Liver (tissue), 9 donors: ENCODE measurements around the gene KCTD5. TPM values are rescaled to one million over a fixed set of nuclear protein-coding genes. Genes with fewer than 3 reads are reported as not detected.
A peak's percentile ranks its signal among the peaks of the same experiment; 100 is the strongest.

Experiments used
- DNase-seq: peaks from one replicate; pipeline ENCODE4 v3.0.0-alpha.2; 2017; ENCODE audit warnings: low spot score
- H3K27ac ChIP-seq, 2 donors: one replicate each; pipeline ENCODE4 v1.7.0; 2013; ENCODE audit warnings: inconsistent platforms in 2 of 2, low read length in 2 of 2, control low read depth in 1 of 2, low read depth in 1 of 2, mild to moderate bottlenecking in 1 of 2
- H3K27me3 ChIP-seq, 4 donors: one replicate each; pipeline versions ENCODE4 v1.6.1 to v1.7.0; 2013; ENCODE audit warnings: low read length in 3 of 4, inconsistent platforms in 1 of 4, mild to moderate bottlenecking in 1 of 4, moderate library complexity in 1 of 4; ENCODE audit not compliant: control insufficient read depth in 4 of 4, insufficient read depth in 4 of 4
- H3K36me3 ChIP-seq, 4 donors: one replicate each; pipeline versions ENCODE4 v1.6.1 to v1.7.0; 2013; ENCODE audit warnings: low read length in 3 of 4, mild to moderate bottlenecking in 3 of 4, low read depth in 1 of 4, moderate library complexity in 1 of 4; ENCODE audit not compliant: control insufficient read depth in 4 of 4, insufficient read depth in 3 of 4
- H3K4me1 ChIP-seq, 4 donors: one replicate each; pipeline versions ENCODE4 v1.6.1 to v1.7.0; 2013; ENCODE audit warnings: low read length in 3 of 4, mild to moderate bottlenecking in 3 of 4, moderate library complexity in 1 of 4; ENCODE audit not compliant: control insufficient read depth in 4 of 4, insufficient read depth in 4 of 4
- H3K4me3 ChIP-seq, 3 donors: one replicate each; pipeline versions ENCODE4 v1.6.1 to v1.7.0; 2013; ENCODE audit warnings: low read length in 3 of 3, control low read depth in 1 of 3, low read depth in 1 of 3, mild to moderate bottlenecking in 1 of 3
- H3K9ac ChIP-seq, 2 donors: one replicate each; pipeline ENCODE4 v1.7.0; 2013; ENCODE audit warnings: low read length in 2 of 2, mild to moderate bottlenecking in 2 of 2, moderate library complexity in 2 of 2, control low read depth in 1 of 2, low read depth in 1 of 2
- H3K9me3 ChIP-seq, 4 donors: one replicate each; pipeline versions ENCODE4 v1.6.1 to v1.7.0; 2013; ENCODE audit warnings: low read length in 3 of 4; ENCODE audit not compliant: control insufficient read depth in 4 of 4
- EGR1 ChIP-seq, 2 donors: IDR thresholded peaks; 2 replicates each; pipeline ENCODE4 v1.6.1; 2016 to 2018; ENCODE audit warnings: antibody characterized with exemption in 2 of 2, low read depth in 2 of 2
- FOXA1 ChIP-seq: IDR thresholded peaks from 2 replicates; pipeline ENCODE4 v1.6.1; 2016; ENCODE audit warnings: antibody characterized with exemption
- FOXA2 ChIP-seq: IDR thresholded peaks from 2 replicates; pipeline ENCODE4 v1.6.1; 2016; ENCODE audit warnings: antibody characterized with exemption
- GABPA ChIP-seq, 2 donors: IDR thresholded peaks in 1 of 2; conservative IDR thresholded peaks in 1 of 2; 2 replicates each; pipeline ENCODE4 v1.6.1; 2016; ENCODE audit warnings: antibody characterized with exemption in 2 of 2, mild to moderate bottlenecking in 1 of 2, moderate library complexity in 1 of 2
- HNF4A ChIP-seq, 2 donors: conservative IDR thresholded peaks; 2 replicates each; pipeline ENCODE4 v1.6.1; 2016; ENCODE audit warnings: antibody characterized with exemption in 2 of 2, mild to moderate bottlenecking in 2 of 2
- HNF4G ChIP-seq: IDR thresholded peaks from 2 replicates; pipeline ENCODE4 v1.6.1; 2016; ENCODE audit warnings: antibody characterized with exemption
- JUND ChIP-seq, 2 donors: IDR thresholded peaks; 2 replicates each; pipeline ENCODE4 v1.6.1; 2016; ENCODE audit warnings: antibody characterized with exemption in 2 of 2
- MAX ChIP-seq: IDR thresholded peaks from 2 replicates; pipeline ENCODE4 v1.6.1; 2016; ENCODE audit warnings: antibody characterized with exemption
- NR2F2 ChIP-seq: IDR thresholded peaks from 2 replicates; pipeline ENCODE4 v1.6.1; 2016; ENCODE audit warnings: antibody characterized with exemption
- RAD21 ChIP-seq, 2 donors: IDR thresholded peaks; 2 replicates each; pipeline ENCODE4 v1.6.1; 2016; ENCODE audit warnings: antibody characterized with exemption in 2 of 2, mild to moderate bottlenecking in 2 of 2
- RXRA ChIP-seq, 2 donors: IDR thresholded peaks; 2 replicates each; pipeline ENCODE4 v1.6.1; 2017 to 2018; ENCODE audit warnings: antibody characterized with exemption in 2 of 2, mild to moderate bottlenecking in 1 of 2
- SP1 ChIP-seq: IDR thresholded peaks from 2 replicates; pipeline ENCODE4 v1.6.1; 2018; ENCODE audit warnings: antibody characterized with exemption, mild to moderate bottlenecking
- TAF1 ChIP-seq: conservative IDR thresholded peaks from 2 replicates; pipeline ENCODE4 v1.6.1; 2016; ENCODE audit warnings: antibody characterized with exemption, mild to moderate bottlenecking
- YY1 ChIP-seq: IDR thresholded peaks from 2 replicates; pipeline ENCODE4 v1.6.1; 2016; ENCODE audit warnings: antibody characterized with exemption, mild to moderate bottlenecking
- WGBS: extraction: QIAGEN DNeasy Blood & Tissue Kit; methylation state at CpG from one replicate; pipeline ENCODE4 v1.1.7; 2013; 5-methylcytosine and 5-hydroxymethylcytosine counted together
- polyA plus RNA-seq, 2 donors: library from polyadenylated mRNA; stranded (reverse) in 1 of 2; unstranded in 1 of 2; fragments of 200-250 nt in 1 of 2; fragments of >200 nt in 1 of 2; fragmentation: Nextera tagmentation in 1 of 2; extraction: Ambion mirVana in 1 of 2; gene quantifications; one replicate each; pipeline versions ENCODE4 v1.2.1 to v1.2.3, GENCODE V29; 2013 to 2015
- total RNA-seq, 2 donors: library from RNA; depleted of rRNA; stranded (reverse); fragments of >200 nt; gene quantifications; one replicate each; pipeline ENCODE4 v1.2.3, GENCODE V29; 2014
- TF ChIP-seq, protein P1 (sequence below): IDR thresholded peaks from 2 replicates; pipeline ENCODE4 v1.6.1; 2016; ENCODE audit warnings: antibody characterized with exemption, mild to moderate bottlenecking
- TF ChIP-seq, protein P2 (sequence below): IDR thresholded peaks from 2 replicates; pipeline ENCODE4 v1.6.1; 2016; ENCODE audit warnings: antibody characterized with exemption
- TF ChIP-seq, protein P3 (sequence below): fragments of 150-350 bp; IDR thresholded peaks from 2 replicates; pipeline ENCODE4 v1.5.1; 2017; ENCODE audit warnings: improper control_type of control experiment, low read depth, low read length; ENCODE audit not compliant: missing input control
- TF ChIP-seq, protein P4 (sequence below): IDR thresholded peaks from 2 replicates; pipeline ENCODE4 v1.6.1; 2016; ENCODE audit warnings: antibody characterized with exemption
- donor health status: healthy.
- donor health status: healthy.
- donor health status: healthy.
- donor health status: healthy.
- donor health status: healthy.

The KCTD5 gene
- total and polyA plus RNA-seq, 4 donors = 8.3 to 14.2 (median 11.5) TPM

GRCh38 chr16:2673066-2673999 is 9.0 kb upstream of the KCTD5 start:
- TF ChIP-seq RAD21 (IDR thresholded peaks at IDR 0.05) (no peak), EGR1 (IDR thresholded peaks at IDR 0.05; ENCODE audit: low read depth in 2 of 2) (peak in 1 of 2 donors; percentile 66), JUND (IDR thresholded peaks at IDR 0.05) (no peak), TAF1 (no peak), GABPA (IDR thresholded peaks at IDR 0.05 in 1 of 2, conservative IDR thresholded peaks at IDR 0.05 in 1 of 2) (peak in 1 of 2 donors; percentile 84), SP1 (peak; percentile 38), FOXA1 (no peak), MAX (no peak), RXRA (IDR thresholded peaks at IDR 0.05) (peak; percentile 24 to 35)
- TF ChIP-seq, protein P1, sequence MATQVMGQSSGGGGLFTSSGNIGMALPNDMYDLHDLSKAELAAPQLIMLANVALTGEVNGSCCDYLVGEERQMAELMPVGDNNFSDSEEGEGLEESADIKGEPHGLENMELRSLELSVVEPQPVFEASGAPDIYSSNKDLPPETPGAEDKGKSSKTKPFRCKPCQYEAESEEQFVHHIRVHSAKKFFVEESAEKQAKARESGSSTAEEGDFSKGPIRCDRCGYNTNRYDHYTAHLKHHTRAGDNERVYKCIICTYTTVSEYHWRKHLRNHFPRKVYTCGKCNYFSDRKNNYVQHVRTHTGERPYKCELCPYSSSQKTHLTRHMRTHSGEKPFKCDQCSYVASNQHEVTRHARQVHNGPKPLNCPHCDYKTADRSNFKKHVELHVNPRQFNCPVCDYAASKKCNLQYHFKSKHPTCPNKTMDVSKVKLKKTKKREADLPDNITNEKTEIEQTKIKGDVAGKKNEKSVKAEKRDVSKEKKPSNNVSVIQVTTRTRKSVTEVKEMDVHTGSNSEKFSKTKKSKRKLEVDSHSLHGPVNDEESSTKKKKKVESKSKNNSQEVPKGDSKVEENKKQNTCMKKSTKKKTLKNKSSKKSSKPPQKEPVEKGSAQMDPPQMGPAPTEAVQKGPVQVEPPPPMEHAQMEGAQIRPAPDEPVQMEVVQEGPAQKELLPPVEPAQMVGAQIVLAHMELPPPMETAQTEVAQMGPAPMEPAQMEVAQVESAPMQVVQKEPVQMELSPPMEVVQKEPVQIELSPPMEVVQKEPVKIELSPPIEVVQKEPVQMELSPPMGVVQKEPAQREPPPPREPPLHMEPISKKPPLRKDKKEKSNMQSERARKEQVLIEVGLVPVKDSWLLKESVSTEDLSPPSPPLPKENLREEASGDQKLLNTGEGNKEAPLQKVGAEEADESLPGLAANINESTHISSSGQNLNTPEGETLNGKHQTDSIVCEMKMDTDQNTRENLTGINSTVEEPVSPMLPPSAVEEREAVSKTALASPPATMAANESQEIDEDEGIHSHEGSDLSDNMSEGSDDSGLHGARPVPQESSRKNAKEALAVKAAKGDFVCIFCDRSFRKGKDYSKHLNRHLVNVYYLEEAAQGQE = peak; percentile 81
- TF ChIP-seq, protein P2, sequence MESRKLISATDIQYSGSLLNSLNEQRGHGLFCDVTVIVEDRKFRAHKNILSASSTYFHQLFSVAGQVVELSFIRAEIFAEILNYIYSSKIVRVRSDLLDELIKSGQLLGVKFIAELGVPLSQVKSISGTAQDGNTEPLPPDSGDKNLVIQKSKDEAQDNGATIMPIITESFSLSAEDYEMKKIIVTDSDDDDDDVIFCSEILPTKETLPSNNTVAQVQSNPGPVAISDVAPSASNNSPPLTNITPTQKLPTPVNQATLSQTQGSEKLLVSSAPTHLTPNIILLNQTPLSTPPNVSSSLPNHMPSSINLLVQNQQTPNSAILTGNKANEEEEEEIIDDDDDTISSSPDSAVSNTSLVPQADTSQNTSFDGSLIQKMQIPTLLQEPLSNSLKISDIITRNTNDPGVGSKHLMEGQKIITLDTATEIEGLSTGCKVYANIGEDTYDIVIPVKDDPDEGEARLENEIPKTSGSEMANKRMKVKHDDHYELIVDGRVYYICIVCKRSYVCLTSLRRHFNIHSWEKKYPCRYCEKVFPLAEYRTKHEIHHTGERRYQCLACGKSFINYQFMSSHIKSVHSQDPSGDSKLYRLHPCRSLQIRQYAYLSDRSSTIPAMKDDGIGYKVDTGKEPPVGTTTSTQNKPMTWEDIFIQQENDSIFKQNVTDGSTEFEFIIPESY = no peak
- peak; percentile 97 for DNase-seq
- WGBS = 1% methylated on average over 104 of the region's 107 CpGs
- Histone ChIP-seq H3K4me3 (peak overlapping the region; percentile 67 to 85 (median 82)), H3K9me3 (no peaks in the 10 kb centered on the region), H3K27ac (peak overlapping the region; percentile 71 to 75), H3K36me3 (peaks cover 0 to 2% (median under 1%) of the 10 kb centered on the region in 4 donors), H3K27me3 (no peaks in the 10 kb centered on the region), H3K9ac (peak overlapping the region; percentile 60 to 63), H3K4me1 (peaks cover 5 to 15% (median 11%) of the 10 kb centered on the region in 4 donors)

- Histone ChIP-seq H3K9me3 (no peaks in the 10 kb centered on the region), H3K27me3 (no peaks in the 10 kb centered on the region), H3K27ac (no peak overlapping the region), H3K4me1 (peaks cover 5 to 15% (median 11%) of the 10 kb centered on the region in 4 donors), H3K36me3 (no peaks in the 10 kb centered on the region), H3K4me3 (no peak overlapping the region), H3K9ac (no peak overlapping the region)
- DNase-seq = no peak
- 87% methylated on average over 7 of the region's 7 CpGs for WGBS
- TF ChIP-seq, protein P2 = no peak
- TF ChIP-seq FOXA2 (no peak), TAF1 (no peak), NR2F2 (no peak), SP1 (no peak), RXRA (IDR thresholded peaks at IDR 0.05) (no peak), RAD21 (IDR thresholded peaks at IDR 0.05) (no peak), HNF4G (no peak), HNF4A (conservative IDR thresholded peaks at IDR 0.05) (no peak), GABPA (IDR thresholded peaks at IDR 0.05 in 1 of 2, conservative IDR thresholded peaks at IDR 0.05 in 1 of 2) (no peak), EGR1 (IDR thresholded peaks at IDR 0.05; ENCODE audit: low read depth in 2 of 2) (no peak), MAX (no peak), FOXA1 (no peak), YY1 (no peak), JUND (IDR thresholded peaks at IDR 0.05) (no peak)
- TF ChIP-seq, protein P3, sequence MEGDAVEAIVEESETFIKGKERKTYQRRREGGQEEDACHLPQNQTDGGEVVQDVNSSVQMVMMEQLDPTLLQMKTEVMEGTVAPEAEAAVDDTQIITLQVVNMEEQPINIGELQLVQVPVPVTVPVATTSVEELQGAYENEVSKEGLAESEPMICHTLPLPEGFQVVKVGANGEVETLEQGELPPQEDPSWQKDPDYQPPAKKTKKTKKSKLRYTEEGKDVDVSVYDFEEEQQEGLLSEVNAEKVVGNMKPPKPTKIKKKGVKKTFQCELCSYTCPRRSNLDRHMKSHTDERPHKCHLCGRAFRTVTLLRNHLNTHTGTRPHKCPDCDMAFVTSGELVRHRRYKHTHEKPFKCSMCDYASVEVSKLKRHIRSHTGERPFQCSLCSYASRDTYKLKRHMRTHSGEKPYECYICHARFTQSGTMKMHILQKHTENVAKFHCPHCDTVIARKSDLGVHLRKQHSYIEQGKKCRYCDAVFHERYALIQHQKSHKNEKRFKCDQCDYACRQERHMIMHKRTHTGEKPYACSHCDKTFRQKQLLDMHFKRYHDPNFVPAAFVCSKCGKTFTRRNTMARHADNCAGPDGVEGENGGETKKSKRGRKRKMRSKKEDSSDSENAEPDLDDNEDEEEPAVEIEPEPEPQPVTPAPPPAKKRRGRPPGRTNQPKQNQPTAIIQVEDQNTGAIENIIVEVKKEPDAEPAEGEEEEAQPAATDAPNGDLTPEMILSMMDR = no peak
- TF ChIP-seq, protein P4, sequence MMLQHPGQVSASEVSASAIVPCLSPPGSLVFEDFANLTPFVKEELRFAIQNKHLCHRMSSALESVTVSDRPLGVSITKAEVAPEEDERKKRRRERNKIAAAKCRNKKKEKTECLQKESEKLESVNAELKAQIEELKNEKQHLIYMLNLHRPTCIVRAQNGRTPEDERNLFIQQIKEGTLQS = no peak
Observed at GRCh38 chr16:2675021-2675420, 7.3 kb upstream of the KCTD5 start.
